ENCODE results near the gene WSCD2.

WSCD2 gene

GRCh38 chr12:108231909-108232434 is 102.9 kb downstream of the WSCD2 start:
- no peak overlapping the region for H3K4me3 ChIP-seq (ENCODE audit: low read depth, low read length)
- no peak for TF ChIP-seq CTCF (IDR thresholded peaks at IDR 0.05; ENCODE audit: insufficient read depth, low read depth, low read length, missing control alignments)
- no peak for DNase-seq (ENCODE audit: low read depth)

- no peak for DNase-seq (ENCODE audit: low read depth)
Observed at GRCh38 chr12:108232565-108232964, 103.5 kb downstream of the WSCD2 start.

GRCh38 chr12:108234158-108234557 is 105.1 kb downstream of the WSCD2 start:
- DNase-seq (ENCODE audit: low read depth), result peak; percentile 32
- peak; percentile 38 for TF ChIP-seq CTCF (IDR thresholded peaks at IDR 0.05; ENCODE audit: insufficient read depth, low read depth, low read length, missing control alignments)
- no peak overlapping the region for H3K4me3 ChIP-seq (ENCODE audit: low read depth, low read length)

More at GRCh38 chr12:108232565-108232964, 103.5 kb downstream of the WSCD2 start:
- H3K4me3 ChIP-seq (ENCODE audit: low read depth, low read length), result no peak overlapping the region
- TF ChIP-seq CTCF (IDR thresholded peaks at IDR 0.05; ENCODE audit: insufficient read depth, low read depth, low read length, missing control alignments), result no peak

- TF ChIP-seq CTCF (IDR thresholded peaks at IDR 0.05; ENCODE audit: insufficient read depth, low read depth, low read length, missing control alignments), result no peak
- no peak overlapping the region for H3K4me3 ChIP-seq (ENCODE audit: low read depth, low read length)
- DNase-seq (ENCODE audit: low read depth), result no peak
Observed at GRCh38 chr12:108235197-108235984, 106.3 kb downstream of the WSCD2 start.

- TF ChIP-seq CTCF (IDR thresholded peaks at IDR 0.05; ENCODE audit: insufficient read depth, low read depth, low read length, missing control alignments), result no peak
- no peak overlapping the region for H3K4me3 ChIP-seq (ENCODE audit: low read depth, low read length)
- no peak for DNase-seq (ENCODE audit: low read depth)
Observed at GRCh38 chr12:108235985-108236263, 106.8 kb downstream of the WSCD2 start.

GRCh38 chr12:108236366-108236765 is 107.3 kb downstream of the WSCD2 start:
- H3K4me3 ChIP-seq (ENCODE audit: low read depth, low read length), result no peak overlapping the region
- TF ChIP-seq CTCF (IDR thresholded peaks at IDR 0.05; ENCODE audit: insufficient read depth, low read depth, low read length, missing control alignments), result no peak
- DNase-seq (ENCODE audit: low read depth), result no peak

GRCh38 chr12:108237272-108237671 is 108.2 kb downstream of the WSCD2 start:
- H3K4me3 ChIP-seq (ENCODE audit: low read depth, low read length), result no peak overlapping the region
- TF ChIP-seq CTCF (IDR thresholded peaks at IDR 0.05; ENCODE audit: insufficient read depth, low read depth, low read length, missing control alignments), result peak; percentile 15
- peak; percentile 8 for DNase-seq (ENCODE audit: low read depth)

Measured in GM12865 (cell line).